GM18858 (cell line): Measurements from ENCODE around the gene PARD3.

ENCODE experiments used
- ATAC-seq: cut with Tn5 transposase; IDR thresholded peaks from one replicate; pipeline ENCODE4 v1.9.1; 2021; ENCODE audit not compliant: unreplicated experiment

The PARD3 gene

DNA sequence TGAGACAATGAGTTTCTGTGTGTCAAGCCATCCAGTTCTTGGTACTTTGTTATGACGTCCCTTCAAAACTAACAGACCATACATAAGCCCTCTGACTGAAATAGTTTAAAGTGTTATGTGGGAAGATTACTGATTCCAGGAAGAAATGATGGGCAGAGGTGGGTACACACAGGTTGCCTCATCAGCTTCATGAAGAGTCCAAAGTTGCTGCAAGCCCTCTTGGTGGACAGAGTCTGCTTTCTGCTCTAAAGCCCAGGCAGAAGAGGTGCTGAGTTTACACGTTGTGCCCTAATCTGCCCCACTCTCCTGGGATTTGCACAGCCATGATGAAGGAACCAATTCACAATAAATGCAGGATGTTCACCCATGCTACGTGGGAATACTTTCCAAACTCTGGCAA lies 187.4 kb downstream of the PARD3 start:
- no peak for ATAC-seq

DNA sequence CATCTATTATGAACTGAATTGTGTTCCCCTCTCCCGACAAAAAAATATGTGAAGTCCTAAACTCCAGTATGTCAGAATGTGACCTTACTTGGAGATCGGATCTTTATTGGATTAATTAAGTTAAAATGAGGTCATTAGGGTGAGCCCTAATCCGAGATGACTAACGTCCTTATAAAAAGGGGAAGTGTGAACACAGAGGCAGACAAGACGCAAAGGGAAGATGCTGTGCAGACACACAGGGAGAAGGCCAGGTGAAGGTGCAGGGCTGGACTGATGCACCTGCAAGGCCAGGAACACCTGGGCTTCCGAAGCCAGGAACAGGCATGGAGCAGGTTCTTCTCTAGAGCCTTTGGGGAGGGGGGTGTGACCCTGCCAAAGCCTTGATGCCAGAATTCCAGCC lies 187.8 kb downstream of the PARD3 start:
- no peak for ATAC-seq

DNA sequence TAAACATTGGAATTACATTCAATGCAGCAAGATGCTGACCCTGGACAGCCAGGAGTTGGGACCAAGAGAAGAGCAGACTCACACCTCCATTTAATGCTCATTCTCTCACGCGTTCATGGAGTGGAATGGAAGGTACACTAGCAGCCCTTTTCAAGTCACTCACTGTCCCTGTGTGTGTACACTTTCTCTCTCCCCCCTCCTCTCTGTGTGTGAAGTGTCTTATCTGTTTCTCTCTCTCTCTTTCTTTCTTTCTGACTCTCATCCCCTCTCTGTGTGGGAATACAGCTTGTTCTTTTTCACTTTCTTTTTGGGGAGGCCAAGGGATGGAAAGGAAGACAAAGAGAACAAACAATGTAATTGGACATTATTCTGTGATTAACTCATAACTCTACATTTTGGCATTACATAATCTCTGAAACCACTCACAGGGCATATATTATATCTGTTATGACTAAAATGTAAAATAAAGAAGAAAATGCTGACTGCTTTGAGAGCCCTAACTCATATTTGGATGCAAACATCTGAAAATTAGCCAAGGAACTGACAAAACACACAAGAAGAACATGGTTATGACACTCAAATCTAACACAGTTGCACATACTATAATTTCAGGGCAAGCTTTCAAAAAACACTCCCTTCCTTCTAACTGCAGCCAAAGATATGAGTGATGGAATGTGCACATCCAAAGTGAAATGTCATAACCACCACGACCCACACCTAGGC lies 188.8 kb downstream of the PARD3 start:
- no peak for ATAC-seq

DNA sequence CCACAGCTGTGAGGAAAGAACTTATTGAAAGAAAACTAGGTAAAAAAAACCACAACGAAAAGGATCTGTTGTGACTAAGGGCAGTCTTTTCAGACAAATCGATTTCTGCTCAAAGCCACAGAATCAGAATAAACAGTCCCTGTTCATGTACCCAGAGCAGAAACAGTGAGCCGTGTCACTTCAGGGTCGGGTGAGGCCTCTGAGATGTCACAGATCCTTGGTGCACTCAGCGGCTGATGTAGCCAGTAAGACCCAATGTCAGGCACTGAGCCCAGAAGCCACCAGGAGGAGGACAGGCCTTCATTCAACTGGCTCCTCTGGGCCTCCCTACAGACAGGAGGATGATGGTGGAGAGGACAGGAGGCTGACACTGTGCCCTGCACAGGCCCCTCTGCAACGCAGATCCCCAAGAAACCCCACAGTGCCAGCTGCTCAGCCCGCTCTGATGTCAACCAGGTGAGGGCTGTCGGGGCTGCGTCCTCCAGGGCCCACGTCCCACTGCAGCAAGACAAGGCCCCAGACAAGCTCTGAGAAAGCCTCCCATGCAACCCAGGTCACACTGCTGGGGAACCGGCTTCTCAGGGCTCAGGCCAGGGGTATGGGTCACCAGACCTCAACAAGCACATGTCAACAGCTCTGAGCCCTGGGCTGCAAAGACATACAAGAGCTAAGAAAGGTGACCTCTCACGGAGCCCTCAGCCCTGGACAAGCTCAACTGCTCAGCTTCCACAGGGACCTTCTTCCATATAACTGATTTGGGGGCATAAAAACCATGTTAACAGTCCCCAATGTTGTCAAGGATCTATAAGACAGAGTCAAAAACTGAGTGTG lies 190.6 kb downstream of the PARD3 start:
- no peak for ATAC-seq

DNA sequence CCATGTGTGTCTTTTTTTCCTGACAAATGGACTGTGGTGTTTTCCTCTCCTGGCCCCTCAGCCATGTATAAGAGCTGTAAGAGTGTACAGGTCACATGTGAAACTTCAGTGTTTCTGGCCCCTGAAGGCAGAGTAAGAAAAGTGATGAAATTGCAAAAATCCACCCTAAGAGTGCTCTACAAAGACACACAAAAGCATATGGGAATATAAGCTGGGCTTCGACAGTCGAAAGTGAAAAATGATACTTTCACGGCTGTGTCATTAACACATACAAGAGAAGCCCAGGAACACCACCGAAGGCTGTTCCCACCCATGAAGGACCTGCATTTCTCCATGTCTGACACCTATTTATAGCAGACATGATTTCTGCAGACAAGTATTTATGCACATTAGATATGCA lies 192.2 kb downstream of the PARD3 start:
- ATAC-seq: no peak

DNA sequence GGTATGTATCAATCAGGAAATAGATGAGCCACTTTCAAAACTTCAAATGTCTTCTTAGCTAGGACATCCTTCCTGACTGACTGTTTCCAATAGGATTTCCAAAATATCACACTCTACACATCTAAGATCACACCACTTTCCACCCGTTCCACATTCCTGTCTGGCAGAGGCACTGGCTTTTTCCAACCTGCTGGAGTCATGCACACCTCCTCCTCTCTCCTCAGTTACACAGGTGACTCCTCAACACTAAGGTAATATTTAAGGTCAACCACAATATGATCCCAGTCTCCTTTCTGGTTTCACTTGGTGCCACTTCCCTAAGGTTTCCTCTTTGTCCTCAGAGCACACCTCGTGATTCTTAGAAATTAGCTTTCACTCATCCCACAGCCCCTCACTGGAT lies 196.5 kb downstream of the PARD3 start:
- no peak for ATAC-seq

DNA sequence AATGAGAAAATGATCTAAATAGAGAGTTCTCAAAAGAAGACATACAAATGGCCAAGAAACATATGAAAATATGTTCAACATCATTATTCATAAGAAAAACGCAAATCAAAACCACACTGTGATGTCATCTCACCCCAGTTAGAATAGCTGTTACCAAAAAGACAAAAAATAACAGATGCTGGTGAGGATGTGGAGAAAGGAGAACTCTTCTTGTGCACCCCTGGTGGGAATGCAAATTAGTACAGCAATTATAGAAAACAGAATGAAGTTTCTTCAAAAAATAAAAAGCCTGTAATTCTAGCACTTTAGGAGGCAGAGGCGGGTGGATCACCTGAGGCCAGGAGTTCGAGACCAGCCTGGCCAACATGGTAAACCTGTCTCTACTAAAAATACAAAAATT lies 199.3 kb downstream of the PARD3 start:
- ATAC-seq: no peak

DNA sequence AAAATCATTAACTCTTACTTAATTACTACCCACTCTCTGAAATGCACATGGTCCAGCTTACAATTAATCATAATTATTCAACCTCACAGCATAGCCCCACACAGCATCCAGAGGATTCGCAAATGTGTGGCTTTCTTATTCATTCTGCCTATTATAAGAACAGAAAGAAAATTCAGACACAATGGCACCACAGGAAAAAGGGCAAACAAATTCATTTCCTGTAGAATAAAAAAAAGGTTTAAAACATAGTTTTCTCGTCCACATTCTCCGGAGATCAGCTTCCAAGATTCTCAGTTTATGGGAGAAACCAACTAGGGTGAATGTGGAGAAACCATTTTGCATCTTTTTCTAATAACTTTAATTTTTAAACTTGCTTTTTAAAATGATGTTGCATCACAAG lies 201.6 kb downstream of the PARD3 start:
- no peak for ATAC-seq

DNA sequence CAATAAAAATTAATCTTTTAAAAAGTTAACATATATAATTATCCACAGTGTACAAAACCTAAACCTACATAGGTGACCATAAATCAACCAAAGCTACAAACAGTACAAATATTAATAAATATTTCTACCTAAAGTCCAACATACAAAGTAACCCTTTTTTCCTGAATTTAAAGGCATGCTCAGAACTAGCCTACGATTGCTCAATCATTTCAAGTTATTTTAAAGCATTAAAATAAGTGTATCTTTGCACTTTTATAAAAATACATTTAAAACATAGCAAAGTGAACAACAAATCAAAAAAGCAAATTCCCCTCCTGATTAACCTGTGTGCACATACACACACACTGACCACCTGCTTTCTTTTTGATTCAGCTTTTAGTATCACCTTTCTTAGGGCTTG lies 202.2 kb downstream of the PARD3 start:
- no peak for ATAC-seq

DNA sequence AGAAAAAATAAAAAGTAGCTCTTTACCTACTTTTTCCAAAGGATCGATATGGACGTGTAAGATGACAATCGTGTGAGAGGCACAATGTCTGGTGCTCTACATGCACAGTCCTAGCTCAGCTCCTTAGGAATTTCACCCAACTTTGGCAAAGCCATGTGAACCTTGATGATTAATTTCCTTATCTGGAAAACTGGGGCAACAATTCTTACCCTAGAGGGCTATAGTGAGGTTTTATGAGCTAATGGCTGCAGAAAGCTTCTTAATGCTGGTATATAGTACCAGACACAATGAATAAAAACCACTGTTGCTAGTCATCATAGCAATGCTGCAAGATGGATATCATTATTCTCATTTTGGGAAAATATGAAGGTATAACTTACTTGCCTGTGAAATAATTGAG lies 202.7 kb downstream of the PARD3 start:
- ATAC-seq: no peak

DNA sequence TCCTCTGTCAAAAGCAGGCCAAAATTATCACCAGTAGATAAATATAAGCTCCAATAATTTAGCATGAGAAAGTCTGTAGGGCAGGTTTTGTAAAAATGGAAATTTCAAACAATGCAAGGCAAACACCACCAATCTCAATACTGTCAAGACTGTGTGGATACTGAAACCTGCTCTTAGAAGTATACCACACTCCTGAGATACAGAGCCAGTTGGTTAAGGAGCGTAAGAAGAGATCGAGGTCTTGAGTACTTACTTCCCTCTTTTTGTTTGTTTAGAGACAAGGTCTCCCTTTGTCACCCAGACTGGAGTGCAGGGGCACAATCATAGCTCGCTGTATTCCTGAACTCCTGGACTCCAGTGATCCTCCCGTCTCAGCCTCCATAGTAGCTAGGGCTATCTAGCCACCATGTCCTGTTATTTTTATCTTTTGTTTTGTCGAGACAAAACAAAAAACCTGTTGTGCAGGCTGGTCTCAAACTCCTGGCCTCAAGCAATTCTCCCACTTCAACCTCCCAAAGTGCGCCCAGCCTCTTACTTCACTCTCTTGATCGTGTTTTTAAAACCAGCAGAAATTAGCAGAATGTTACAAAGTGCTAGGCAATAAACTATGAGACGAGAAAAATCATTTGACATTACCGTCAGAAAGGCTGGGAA lies 205.7 kb downstream of the PARD3 start:
- no peak for ATAC-seq

DNA sequence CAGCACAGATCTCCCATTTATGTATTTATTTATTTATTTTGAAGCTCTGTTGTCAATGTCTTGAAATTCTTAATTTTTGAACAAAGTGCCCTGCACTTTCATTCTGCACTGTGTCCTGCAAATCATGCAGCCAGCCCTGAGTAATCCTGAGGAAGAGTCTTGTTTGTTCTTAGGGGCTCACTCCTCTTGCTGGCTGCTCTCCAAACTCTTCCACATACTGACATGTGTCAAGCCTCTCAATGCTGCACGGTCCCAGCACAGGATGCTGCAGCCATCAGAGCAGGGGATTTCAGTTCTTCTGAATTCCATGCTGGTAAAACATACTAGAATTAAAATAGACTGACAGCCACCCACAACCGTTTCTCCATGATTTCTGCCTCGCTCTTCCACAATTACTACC lies 207.2 kb downstream of the PARD3 start:
- no peak for ATAC-seq

DNA sequence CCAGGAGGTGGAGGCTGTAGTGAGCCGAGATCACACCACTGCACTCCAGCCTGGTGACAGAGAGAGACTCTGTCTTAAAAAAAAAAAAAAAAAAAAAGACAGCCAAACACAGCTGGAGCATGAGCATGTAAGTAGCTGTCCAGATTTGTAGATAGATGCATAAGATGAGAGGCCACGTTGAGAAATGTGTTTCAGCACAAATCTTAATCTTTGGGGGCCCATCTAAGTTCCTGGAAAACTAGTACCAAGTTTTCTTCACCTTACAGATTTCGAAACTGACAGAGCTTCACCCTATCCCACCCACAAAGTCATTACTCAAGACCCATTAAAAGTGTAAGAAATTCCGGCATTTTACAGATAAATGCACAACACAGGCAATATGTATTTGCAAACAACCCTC lies 208.2 kb downstream of the PARD3 start:
- no peak for ATAC-seq

DNA sequence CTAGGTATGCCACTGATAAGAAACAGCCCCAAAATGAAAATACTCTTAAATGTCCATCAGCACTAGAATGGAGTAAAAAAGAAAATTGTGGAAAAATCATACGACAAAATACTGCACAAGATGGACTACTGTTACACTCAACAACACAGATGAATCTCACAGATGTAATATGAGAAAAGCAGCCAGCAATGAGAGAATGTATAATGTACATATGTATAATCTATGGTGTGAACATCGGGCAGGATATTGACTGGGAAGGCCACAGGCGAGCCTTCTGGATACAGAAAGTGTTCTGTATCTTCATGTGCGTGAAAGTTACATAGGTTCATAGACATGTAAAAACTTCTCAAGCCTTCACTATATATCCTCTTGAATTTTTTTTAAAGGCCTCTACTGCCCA lies 212.6 kb downstream of the PARD3 start:
- ATAC-seq: no peak

DNA sequence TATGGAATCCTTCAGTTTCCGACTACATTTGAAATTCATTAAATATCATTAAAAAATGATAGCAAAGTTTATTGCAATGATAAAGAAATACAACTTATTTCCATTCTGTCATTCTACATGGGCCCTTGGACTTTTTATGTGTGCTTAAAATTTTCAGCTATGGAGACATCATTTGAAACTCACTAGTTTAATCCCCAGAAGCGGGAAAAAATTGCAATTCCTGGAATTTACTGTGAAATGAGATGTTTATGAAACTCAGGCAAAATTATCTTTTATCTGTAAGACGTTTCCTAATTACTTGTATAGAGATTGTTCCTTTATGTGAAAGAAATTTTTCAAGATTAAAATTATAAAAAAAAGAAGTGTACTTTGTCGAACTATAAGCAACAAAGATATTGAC lies 213.4 kb downstream of the PARD3 start:
- ATAC-seq: no peak

DNA sequence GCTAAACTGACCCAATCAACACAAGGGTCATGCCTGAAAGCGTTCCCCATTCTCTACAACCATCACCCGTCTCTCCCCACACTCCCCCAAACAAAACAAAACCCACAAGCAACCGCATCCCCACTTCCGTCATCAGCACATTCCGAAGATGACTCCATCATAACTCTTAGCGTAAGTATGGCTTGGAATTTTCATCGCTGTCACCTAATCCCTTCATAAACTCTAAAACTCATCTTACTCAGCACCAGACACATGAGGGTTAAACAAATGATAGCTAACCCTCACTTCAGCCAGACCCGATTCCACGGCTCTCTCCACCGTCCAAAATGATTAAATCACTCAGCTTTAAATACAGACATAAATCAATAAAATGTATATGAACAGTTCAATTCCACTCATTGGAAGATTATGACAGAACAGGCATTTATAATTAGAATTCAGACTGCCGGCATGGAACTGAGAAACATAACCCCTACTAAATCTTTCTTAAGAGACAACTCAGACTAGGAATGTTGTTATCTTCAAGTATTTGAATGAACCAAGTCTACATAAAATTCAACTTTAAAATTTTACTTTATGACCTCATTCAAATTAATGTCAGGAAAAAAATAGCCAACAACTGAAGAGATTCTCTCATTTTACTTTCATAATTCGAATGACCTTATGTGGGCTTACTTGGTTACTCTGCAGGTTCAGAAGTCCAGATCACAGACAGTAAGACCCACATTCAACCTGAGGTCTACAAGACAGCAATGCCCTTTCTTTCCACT lies 215.9 kb downstream of the PARD3 start:
- no peak for ATAC-seq

DNA sequence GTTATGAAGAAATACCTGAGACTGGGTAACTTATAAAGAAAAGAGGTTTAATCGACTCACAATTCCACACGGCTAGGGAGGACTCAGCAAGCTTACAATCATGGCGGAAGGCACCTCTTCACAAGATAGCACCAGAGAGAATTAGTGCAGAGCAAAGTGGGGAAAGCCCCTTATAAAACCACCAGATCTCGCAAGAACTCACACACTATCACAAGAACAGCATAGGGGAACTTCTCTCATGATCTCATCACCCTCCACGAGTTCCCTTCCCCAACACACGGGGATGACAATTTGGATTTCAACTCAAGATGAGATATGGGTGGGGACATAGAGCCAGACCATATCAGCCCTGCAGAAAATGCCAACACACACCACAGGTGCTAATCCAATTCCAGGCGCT lies 218.7 kb downstream of the PARD3 start:
- no peak for ATAC-seq

DNA sequence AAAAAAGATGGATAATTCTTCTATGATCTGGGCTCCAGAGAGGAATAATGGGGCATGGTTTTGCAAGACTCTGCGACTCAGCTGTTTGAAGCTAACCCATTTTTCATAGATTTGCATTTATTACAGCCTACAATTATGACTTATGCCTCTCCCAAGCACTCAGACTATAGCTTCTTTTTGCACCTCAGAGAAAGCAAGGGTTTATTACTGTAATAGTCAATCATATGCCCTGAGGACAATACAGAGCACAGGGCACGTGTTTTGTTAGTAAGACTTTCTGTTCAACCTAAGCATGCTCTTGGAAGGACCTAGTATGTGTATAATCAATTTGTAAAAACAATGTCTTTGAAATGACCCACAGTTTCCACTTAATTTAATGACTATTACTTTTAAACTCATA lies 221.2 kb downstream of the PARD3 start:
- no peak for ATAC-seq

DNA sequence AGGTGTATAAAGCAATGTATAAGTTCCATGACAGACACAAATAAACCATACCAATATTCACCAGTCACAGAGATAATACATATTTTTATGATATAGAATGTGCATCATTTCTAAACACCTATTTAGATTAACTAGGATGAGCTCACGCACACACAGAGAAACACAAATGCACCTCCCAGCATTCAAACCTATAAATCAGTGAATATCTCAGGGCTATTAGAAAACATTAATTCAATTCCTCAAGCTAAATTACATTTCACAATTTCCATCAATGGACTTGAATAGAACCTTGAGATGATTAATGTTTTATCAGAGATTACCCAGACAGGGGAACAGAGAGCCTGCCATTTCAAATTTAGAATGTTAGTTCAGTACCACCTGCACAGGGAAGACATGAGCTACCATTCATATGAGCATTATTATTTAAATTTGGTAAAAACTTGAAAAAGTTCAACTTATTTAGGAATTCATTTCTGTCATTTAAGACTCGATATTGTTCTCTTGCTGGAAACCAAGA lies 221.7 kb downstream of the PARD3 start:
- ATAC-seq: no peak

DNA sequence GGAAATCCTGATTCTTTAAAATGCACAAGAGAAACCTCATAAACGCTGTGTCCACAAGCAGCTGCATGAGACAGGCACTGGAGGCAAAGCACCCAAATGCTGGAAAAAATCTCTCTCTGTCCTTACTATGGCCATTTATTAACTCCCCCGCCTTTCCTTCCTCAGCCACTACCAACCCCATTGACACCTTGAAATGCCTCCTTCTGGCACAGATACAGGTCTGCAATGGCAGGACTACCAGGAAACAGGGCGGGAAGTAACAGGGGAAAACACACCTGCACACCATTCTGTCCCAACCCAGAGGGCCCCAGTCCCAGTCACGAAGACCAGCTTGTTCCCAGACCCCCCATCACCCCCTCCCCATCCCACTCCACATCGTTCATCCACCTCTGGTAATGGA lies 224.3 kb downstream of the PARD3 start:
- ATAC-seq: no peak

DNA sequence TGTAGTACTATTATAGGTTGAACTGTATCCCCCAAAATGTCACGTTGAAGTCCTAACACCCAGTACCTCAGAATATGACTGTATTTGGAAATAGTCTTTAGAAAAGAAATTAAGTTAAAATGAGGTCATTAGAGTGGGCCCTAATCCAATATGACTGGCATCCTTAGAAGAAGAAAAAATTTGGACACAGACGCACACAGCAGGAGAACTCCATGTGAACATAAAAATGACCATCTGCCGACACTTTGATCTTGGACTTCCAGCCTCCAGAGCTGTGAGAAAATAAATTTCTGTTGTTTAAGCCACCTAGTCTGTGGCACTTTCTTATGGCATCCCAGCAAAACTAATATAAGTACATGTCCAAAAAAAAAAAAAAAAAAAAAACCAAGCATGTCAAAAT lies 225.8 kb downstream of the PARD3 start:
- ATAC-seq: no peak
